BLaER1 (cell line): ENCODE measurements around the gene ACSM4.
"Not testable (repeated sequence)": the region's sequence is repeated elsewhere in the genome, so short reads cannot be mapped to it uniquely, and the experiment has no call there.

Experiments used
- H3K27ac ChIP-seq: shearing (Covaris generic); formaldehyde crosslinking; 2 replicates; pipeline ENCODE4 v1.8.1; 2022
- H3K27me3 ChIP-seq: shearing (Covaris generic); formaldehyde crosslinking; 2 replicates; pipeline ENCODE4 v1.8.1; 2022
- H3K36me3 ChIP-seq: shearing (Covaris generic); formaldehyde crosslinking; 2 replicates; pipeline ENCODE4 v1.8.1; 2022
- H3K4me1 ChIP-seq: shearing (Covaris generic); formaldehyde crosslinking; 2 replicates; pipeline ENCODE4 v1.8.1; 2022
- H3K4me2 ChIP-seq: shearing (Covaris generic); formaldehyde crosslinking; 2 replicates; pipeline ENCODE4 v1.8.1; 2022
- H3K4me3 ChIP-seq: shearing (Covaris generic); formaldehyde crosslinking; 2 replicates; pipeline ENCODE4 v1.8.1; 2022
- H3K9ac ChIP-seq: shearing (Covaris generic); formaldehyde crosslinking; 2 replicates; pipeline ENCODE4 v1.8.1; 2022
- H3K9me3 ChIP-seq: shearing (Covaris generic); formaldehyde crosslinking; 2 replicates; pipeline ENCODE4 v1.8.1; 2022
- H4K20me1 ChIP-seq: shearing (Covaris generic); formaldehyde crosslinking; 2 replicates; pipeline ENCODE4 v1.8.1; 2022
- Cebpa-rat ChIP-seq: shearing (Covaris generic); IDR thresholded peaks from 2 replicates; pipeline ENCODE4 v1.8.1; 2022

The ACSM4 gene

DNA sequence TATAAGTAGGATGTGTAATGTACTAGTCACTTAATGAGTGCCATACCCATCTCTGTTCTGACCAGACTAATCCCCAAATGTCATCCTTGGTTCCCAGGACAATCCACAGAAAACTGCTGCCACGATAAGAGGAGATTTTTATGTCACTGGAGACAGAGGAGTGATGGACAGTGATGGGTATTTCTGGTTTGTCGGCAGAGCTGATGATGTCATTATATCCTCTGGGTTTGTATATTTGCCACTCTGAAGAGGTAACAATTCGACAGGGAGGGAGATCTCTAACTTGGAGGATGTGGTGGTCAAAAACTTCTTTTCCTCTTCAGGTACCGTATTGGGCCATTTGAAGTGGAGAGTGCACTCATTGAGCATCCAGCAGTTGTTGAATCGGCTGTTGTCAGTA is 20.3 kb downstream of the ACSM4 start:
- Histone ChIP-seq H4K20me1 (no peaks in the 10 kb centered on the region), H3K4me1 (no peaks in the 10 kb centered on the region), H3K27ac (no peak overlapping the region), H3K4me2 (no peak overlapping the region), H3K9ac (no peak overlapping the region), H3K9me3 (no peaks in the 10 kb centered on the region), H3K4me3 (no peak overlapping the region), H3K36me3 (no peaks in the 10 kb centered on the region), H3K27me3 (no peaks in the 10 kb centered on the region)
- TF ChIP-seq Cebpa-rat, result no peak

DNA sequence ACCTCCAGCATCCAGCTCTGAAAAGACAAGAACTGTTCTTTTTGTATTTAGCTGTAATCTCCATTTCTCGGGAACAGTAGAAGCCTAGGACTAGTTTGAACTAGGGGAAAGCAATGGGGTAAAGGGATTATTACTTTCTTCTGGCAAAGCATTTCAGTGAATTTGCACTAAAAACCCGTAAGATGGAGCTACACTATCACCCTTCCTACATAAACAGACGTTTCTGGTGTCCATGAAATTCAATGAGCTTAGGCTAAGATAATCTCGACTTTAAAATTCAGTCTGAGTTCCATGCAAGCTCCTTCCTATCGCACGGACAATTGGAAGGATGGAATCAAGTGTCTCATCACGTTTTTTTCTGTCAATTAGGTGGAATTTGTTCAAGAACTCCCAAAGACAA is 24.0 kb downstream of the ACSM4 start:
- TF ChIP-seq Cebpa-rat, result no peak
- peaks cover 13% of the 10 kb centered on the region for H3K9me3 ChIP-seq

DNA sequence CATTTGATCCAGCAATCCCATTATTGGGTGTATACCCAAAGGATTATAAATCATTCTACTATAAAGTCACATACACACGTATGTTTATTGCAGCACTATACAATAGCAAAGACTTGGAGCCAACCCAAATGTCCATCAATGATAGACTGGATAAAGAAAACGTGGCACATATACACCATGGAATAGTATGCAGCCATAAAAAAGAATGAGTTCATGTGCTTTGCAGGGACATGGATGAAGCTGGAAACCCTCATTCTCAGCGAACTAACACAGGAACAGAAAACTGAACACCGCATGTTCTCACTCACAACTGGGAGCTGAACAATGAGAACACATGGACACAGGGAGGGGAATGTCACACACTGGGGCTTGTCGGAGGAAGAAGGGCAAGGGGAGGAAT is 33.9 kb downstream of the ACSM4 start:
- not testable (repeated sequence) for H3K9ac ChIP-seq, H3K4me2 ChIP-seq, H3K27ac ChIP-seq, H3K4me3 ChIP-seq, H3K4me1 ChIP-seq, H4K20me1 ChIP-seq, H3K27me3 ChIP-seq, H3K36me3 ChIP-seq
- peaks cover 10% of the 10 kb centered on the region for H3K9me3 ChIP-seq

More for the DNA sequence above, 24.0 kb downstream of the ACSM4 start:
- Histone ChIP-seq H3K4me3 (no peak overlapping the region), H3K9ac (no peak overlapping the region), H3K36me3 (no peaks in the 10 kb centered on the region), H3K4me1 (no peaks in the 10 kb centered on the region), H3K27me3 (no peaks in the 10 kb centered on the region), H3K27ac (no peak overlapping the region), H4K20me1 (no peaks in the 10 kb centered on the region), H3K4me2 (no peak overlapping the region)

DNA sequence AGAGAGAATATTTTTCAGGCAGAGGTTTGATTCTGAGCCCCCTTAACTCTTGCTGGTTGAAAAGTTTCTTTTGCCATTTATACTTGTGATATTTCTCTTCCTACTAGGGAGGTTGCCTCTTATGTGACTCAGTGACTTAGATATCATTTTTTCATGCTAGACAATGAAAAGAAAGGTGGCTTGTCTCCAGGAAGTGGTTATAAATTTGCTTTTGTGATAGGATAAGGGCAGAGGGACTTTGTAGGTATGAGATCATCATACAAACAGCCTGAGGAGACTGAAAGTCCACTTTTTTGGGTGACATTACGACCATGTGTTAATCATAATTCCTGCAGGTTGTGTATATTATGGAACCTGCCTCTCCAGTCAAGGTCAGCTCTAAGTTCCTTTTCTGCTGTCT is 35.8 kb downstream of the ACSM4 start:
- Histone ChIP-seq H3K9ac (no peak overlapping the region), H3K9me3 (peaks cover 29% of the 10 kb centered on the region), H4K20me1 (no peaks in the 10 kb centered on the region), H3K4me3 (no peak overlapping the region), H3K36me3 (0 out of 2 replicates have a peak, but pooled peaks cover 5% of the 10 kb centered on the region), H3K4me1 (no peaks in the 10 kb centered on the region), H3K4me2 (no peak overlapping the region), H3K27me3 (no peaks in the 10 kb centered on the region), H3K27ac (no peak overlapping the region)
- TF ChIP-seq Cebpa-rat, result no peak

DNA sequence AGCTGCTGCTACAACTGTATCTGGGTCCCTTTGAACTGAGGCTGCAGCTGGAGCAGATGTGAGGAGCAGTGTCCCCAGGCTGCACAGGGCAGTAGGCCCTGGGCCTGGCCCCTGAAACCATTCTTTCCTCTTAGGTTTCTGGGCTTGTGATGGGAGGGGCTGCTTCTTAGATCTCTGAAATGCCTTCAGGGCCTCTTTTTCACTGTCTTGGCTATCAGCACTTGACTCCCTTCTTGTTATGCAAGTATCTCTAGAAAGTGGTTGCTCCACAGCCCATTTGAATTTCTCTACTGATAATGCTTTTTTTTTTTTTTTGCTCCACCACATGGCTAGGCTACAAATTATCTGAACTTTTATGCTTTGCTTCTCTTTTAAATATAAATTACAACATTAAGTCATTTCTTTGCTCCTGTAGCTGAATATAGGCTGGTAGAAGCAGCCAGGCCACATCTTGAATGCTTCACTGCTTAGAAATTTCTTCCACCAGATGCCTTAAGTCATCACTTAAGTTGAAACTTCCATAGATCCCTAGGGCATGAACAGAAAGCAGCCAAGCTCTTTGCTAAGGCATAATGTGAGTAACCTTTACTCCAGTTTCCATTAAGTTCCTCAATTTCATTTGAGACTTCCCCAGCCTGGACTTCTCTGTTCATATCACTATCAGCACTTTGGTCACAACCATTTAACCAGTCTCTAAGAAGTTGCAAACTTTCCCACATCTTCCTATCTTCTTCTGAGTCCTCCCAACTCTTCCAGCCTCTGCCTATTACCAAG is 41.1 kb downstream of the ACSM4 start:
- Histone ChIP-seq H4K20me1 (no peaks in the 10 kb centered on the region), H3K36me3 (0 out of 2 replicates have a peak, but pooled peaks cover 6% of the 10 kb centered on the region), H3K27ac (no peak overlapping the region), H3K4me1 (peaks cover 8% of the 10 kb centered on the region), H3K4me3 (no peak overlapping the region), H3K4me2 (no peak overlapping the region), H3K9ac (no peak overlapping the region), H3K9me3 (peaks cover 42% of the 10 kb centered on the region), H3K27me3 (no peaks in the 10 kb centered on the region)
- no peak for TF ChIP-seq Cebpa-rat

GRCh38 chr12:7346551-7347225 is 42.8 kb downstream of the ACSM4 start:
- H4K20me1 ChIP-seq, result no peaks in the 10 kb centered on the region
- H3K27ac ChIP-seq, result no peak overlapping the region
- peak overlapping the region; percentile 59 for H3K4me2 ChIP-seq
- no peak overlapping the region for H3K9ac ChIP-seq
- H3K9me3 ChIP-seq, result peaks cover 42% of the 10 kb centered on the region
- no peaks in the 10 kb centered on the region for H3K27me3 ChIP-seq
- peaks cover 8% of the 10 kb centered on the region for H3K4me1 ChIP-seq
- H3K36me3 ChIP-seq, result 0 out of 2 replicates have a peak, but pooled peaks cover 6% of the 10 kb centered on the region
- H3K4me3 ChIP-seq, result no peak overlapping the region
- no peak for TF ChIP-seq Cebpa-rat

GRCh38 chr12:7349418-7349817 is 45.5 kb downstream of the ACSM4 start:
- H3K36me3 ChIP-seq, result 0 out of 2 replicates have a peak, but pooled peaks cover 4% of the 10 kb centered on the region
- H3K4me1 ChIP-seq, result peaks cover 8% of the 10 kb centered on the region
- H3K27me3 ChIP-seq, result no peaks in the 10 kb centered on the region
- H3K27ac ChIP-seq, result no peak overlapping the region
- no peaks in the 10 kb centered on the region for H4K20me1 ChIP-seq
- H3K4me2 ChIP-seq, result no peak overlapping the region
- H3K9ac ChIP-seq, result no peak overlapping the region
- peaks cover 16% of the 10 kb centered on the region for H3K9me3 ChIP-seq
- no peak overlapping the region for H3K4me3 ChIP-seq
- no peak for TF ChIP-seq Cebpa-rat

GRCh38 chr12:7351177-7351576 is 47.3 kb downstream of the ACSM4 start:
- Histone ChIP-seq H3K36me3 (0 out of 2 replicates have a peak, but pooled peaks cover 3% of the 10 kb centered on the region), H3K4me2 (no peak overlapping the region), H3K9me3 (no peaks in the 10 kb centered on the region), H3K27me3 (no peaks in the 10 kb centered on the region), H3K4me1 (peaks cover 8% of the 10 kb centered on the region), H3K9ac (no peak overlapping the region), H3K4me3 (no peak overlapping the region), H3K27ac (no peak overlapping the region), H4K20me1 (no peaks in the 10 kb centered on the region)
- no peak for TF ChIP-seq Cebpa-rat

DNA sequence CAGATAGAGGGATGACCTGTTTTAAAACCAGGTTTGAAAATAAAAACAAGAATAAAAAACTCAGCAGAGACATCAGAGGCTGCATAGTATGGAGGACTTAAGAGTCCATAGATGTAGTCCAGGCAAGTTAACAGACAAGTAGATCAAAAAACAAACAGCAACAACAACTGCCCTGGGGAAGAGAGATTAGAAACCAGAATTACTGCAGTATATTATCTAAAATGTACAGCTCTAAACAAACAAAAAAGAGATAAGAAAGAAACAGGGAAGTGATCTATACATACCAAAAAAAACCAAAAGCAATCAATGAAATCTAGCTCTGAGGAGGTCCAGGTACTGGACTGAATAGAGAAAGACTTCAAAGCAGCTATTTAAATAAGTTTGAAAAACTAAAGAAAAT is 48.8 kb downstream of the ACSM4 start:
- no peak overlapping the region for H3K9ac ChIP-seq
- H3K27ac ChIP-seq, result no peak overlapping the region
- no peak overlapping the region for H3K4me2 ChIP-seq
- H3K4me1 ChIP-seq, result no peaks in the 10 kb centered on the region
- H3K4me3 ChIP-seq, result no peak overlapping the region
- no peaks in the 10 kb centered on the region for H3K9me3 ChIP-seq
- H4K20me1 ChIP-seq, result no peaks in the 10 kb centered on the region
- H3K36me3 ChIP-seq, result 0 out of 2 replicates have a peak, but pooled peaks cover 3% of the 10 kb centered on the region
- TF ChIP-seq Cebpa-rat, result no peak
- no peaks in the 10 kb centered on the region for H3K27me3 ChIP-seq

DNA sequence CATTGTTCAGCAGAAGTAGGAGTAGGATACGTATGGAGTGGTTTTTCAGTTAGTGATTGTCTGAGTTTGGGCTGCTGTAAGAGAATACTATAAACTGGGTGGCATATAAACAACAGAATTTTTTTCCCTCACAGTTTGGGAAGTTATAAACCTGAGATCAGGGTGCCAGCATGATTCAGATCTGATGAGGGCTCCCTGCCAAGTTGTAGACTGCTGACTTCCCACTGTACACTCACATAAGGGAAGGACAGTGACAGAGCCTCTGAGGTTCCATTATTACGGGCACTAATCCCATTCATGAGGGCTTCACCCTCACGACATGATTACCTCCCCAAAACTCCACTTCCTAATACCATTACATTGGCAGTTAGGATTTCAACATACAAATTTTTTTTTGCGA is 50.7 kb downstream of the ACSM4 start:
- no peaks in the 10 kb centered on the region for H3K27me3 ChIP-seq
- 0 out of 2 replicates have a peak, but pooled peaks cover 3% of the 10 kb centered on the region for H3K36me3 ChIP-seq
- H3K4me3 ChIP-seq, result no peak overlapping the region
- H3K9me3 ChIP-seq, result no peaks in the 10 kb centered on the region
- TF ChIP-seq Cebpa-rat, result no peak
- H3K9ac ChIP-seq, result no peak overlapping the region
- H4K20me1 ChIP-seq, result no peaks in the 10 kb centered on the region
- H3K27ac ChIP-seq, result no peak overlapping the region
- H3K4me2 ChIP-seq, result no peak overlapping the region
- no peaks in the 10 kb centered on the region for H3K4me1 ChIP-seq
